ENCODE data around the gene ZNF316.

- TF ChIP-seq CTCF (IDR thresholded peaks at IDR 0.05; ENCODE audit: low read depth, low read length) (no peak), EZH2phosphoT487 (IDR thresholded peaks at IDR 0.05; ENCODE audit: low read depth) (no peak)
These were observed 12.3 kb downstream of the ZNF316 start for GRCh38 chr7:6649241-6649961.
